KG1 (cell line): Measurements from ENCODE around the gene TLR3.
"Not testable (repeated sequence)": the region's sequence is repeated elsewhere in the genome, so short reads cannot be mapped to it uniquely, and the experiment has no call there.

Experiments
- DNase-seq: peaks from one replicate; lab custom pipeline; 2025; lab: John Stamatoyannopoulos, UW

The TLR3 gene

GRCh38 chr4:186050135-186050534 lies 18.8 kb upstream of the TLR3 start:
- not testable (repeated sequence) for DNase-seq

- no peak for DNase-seq
Observed at GRCh38 chr4:186051096-186051495, 17.9 kb upstream of the TLR3 start.

- no peak for DNase-seq
Observed at GRCh38 chr4:186058253-186058979, 10.5 kb upstream of the TLR3 start.

- no peak for DNase-seq
Observed at GRCh38 chr4:186058980-186059316, 10.0 kb upstream of the TLR3 start.

GRCh38 chr4:186061921-186062320 lies 7.0 kb upstream of the TLR3 start:
- no peak for DNase-seq

DNA sequence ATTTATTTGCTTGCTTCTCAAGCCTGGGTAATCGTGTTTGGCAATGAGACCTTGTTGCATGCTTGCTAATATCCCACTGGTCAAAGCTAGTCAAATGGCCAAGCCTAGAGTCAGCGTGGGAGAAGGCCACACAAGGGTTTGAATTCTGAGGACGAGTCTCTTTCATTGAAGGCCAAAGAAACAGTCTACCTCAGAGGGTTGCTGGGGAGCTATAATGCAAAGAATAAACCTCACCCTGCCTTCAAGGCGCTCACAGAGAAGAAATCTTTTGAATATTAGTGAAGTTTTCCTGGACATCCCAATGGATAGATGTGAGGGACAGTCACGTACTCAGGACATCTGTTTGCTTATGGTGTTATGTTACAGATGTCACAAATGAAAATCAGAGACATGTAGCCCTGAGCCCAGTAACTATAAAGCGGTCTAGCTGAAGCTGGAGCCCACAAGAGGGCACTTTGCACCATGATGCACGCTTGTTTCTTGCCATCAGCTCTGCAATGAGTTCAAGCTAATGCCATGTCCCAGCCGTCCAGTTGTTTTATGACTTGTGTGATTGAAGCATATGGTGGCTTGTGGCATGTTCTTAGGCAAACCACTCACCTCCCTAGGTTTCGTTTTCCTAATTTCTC lies 1.1 kb upstream of the TLR3 start:
- no peak for DNase-seq

- DNase-seq, result no peak
Observed at GRCh38 chr4:186069729-186070128, 773 bp downstream of the TLR3 start.

GRCh38 chr4:186072516-186072915 lies 3.6 kb downstream of the TLR3 start:
- no peak for DNase-seq

- no peak for DNase-seq
Observed at GRCh38 chr4:186074189-186074588, 5.2 kb downstream of the TLR3 start.

DNA sequence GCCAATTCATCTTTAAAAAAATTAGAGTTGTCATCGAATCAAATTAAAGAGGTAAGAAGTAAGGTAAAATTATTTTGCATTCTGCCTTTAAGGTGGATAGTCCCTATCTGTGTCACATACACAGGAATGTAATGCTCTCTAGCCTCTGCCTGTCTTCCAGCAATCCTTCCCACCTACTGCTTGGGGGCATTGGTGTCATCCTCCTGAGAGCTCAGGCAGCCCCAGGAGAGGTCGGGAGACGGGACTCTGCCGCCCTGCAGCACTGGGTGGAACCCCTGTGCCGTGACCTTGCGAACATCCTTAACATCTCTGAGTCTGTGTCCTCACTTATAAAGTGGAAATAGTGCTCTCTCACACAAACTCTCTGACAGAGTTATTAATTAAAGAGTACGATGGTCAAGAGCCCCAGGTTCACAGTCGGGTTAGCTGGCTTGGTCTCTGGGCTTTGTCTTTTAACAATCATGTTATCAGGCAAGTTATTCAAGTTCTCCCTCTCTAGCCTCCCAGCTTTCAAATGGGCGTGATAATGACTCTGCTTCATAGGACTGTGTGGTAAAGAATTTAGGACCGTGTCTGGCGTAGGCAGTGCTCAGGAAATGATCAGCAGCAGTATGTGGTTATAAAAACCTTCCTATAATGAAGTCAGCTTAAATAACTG lies 10.2 kb downstream of the TLR3 start:
- DNase-seq, result no peak

GRCh38 chr4:186079694-186080093 lies 10.7 kb downstream of the TLR3 start:
- DNase-seq, result no peak

DNA sequence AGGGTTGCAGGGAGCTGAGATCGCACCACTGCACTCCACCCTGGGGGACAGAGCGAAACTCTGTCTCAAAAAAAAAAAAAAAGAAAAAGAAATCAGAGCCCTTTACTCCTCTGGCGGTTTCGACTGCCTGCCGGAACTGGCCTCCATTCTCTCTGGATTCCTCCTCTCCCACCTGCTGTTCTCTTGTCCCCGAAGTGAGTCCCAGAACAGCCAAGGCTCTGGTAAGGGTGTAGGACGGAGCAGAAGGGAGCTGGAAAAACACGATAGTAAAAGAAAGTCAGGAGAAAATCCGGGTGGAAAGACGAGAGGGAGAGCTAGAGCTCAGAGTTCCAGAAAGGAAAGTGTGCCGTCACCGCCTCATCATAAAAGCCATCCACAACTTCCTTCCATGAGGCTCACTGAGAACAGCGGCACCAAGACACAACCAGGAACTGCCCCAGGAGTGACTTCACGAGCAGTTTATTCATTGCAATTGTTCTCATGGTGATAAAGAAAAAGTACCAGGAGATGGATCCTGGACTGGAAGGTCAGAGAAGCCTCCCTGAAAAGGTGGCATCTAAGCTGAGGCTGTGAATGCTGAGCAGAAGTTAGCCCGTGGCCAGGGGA lies 12.3 kb downstream of the TLR3 start:
- no peak for DNase-seq

- no peak for DNase-seq
Observed at GRCh38 chr4:186082221-186082620, 13.3 kb downstream of the TLR3 start.

DNA sequence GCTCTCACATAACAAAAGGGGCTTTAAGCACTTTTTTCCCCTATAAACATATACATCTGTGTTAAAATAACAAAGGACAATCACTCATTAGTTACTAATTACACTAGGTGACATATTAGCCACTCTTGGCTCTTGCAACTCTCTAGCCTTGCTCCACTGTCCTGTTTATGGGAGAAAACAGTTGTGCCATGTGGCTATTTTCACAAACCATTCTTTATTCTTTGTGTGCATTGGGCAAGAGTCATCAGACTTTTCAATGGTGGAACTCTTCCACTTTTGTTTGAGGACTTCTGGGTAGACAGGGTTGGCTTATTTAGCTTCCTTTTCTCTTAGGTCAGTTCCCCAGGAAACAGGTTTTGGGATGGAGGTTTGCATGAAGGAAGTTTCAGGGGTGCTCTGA lies 19.6 kb downstream of the TLR3 start:
- no peak for DNase-seq

- no peak for DNase-seq
Observed at GRCh38 chr4:186092296-186092695, 23.3 kb downstream of the TLR3 start.

GRCh38 chr4:186095406-186095805 lies 26.4 kb downstream of the TLR3 start:
- no peak for DNase-seq

DNA sequence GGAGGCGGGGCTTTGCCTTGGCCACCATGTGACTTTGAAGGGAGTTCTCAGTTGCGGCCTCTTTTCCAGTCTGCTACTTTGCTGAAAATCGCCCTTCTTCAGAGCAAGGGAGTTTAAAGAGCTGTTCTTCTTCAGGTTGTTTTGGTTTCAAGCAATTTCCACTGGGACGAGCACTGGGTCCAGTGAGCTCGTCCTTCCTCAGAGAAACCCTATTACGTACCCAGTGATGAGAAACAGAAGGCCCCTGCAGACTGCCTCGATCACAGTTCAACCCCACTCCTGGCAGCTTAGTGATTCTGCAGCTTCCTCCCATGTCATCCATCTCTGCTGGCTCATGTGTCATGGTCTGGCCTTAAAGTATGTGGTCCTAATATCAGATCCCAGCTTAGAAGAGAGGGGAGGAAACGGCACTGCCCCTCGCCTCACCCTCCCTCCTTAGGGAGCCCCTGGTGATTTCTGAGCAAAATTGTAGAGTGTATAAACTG lies 27.8 kb downstream of the TLR3 start:
- DNase-seq, result no peak

DNA sequence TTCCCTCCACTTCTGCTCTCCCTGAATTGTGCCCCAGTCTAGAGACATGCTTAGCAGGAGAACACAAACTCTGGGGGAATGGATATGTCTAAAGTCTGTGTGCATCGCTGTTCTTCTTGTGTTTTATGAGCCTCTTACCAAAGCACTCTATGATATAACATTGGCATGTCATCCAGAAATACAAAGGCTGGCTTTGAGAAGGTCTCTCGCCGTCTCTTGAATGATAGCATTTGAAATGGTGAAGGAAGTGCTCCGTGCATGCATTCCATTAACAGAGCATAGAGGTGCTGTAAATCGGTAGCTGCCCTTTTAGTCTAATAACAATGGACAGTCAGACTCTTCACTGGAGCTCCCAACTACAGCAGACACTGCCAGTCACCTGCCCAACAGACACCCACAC lies 28.4 kb downstream of the TLR3 start:
- DNase-seq, result no peak

DNA sequence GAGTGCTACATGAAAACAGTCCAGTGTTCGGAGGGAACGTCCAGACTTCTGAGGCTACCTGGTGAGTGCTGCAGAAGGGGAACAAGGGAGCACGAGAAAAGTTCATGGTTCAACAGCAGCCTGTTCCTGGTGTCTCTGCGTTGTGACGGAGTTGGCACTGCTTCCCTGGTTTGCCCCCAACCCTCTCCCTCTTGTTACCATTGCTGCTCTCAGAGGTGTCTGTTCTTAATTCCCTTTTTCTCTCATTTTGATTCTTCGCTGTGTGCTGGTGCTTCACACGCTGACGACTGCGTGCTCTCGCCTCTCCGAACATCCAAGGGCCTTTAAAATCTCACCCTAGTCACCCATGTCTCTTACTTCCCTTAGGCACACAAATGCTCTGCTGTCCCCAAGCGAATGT lies 34.0 kb downstream of the TLR3 start:
- no peak for DNase-seq

GRCh38 chr4:186104114-186104889 lies 35.3 kb downstream of the TLR3 start, which contains the start of gene FAM149A:
Gene FAM149A, plus strand, starts transcription at chr4:186104704.
- no peak for DNase-seq

DNA sequence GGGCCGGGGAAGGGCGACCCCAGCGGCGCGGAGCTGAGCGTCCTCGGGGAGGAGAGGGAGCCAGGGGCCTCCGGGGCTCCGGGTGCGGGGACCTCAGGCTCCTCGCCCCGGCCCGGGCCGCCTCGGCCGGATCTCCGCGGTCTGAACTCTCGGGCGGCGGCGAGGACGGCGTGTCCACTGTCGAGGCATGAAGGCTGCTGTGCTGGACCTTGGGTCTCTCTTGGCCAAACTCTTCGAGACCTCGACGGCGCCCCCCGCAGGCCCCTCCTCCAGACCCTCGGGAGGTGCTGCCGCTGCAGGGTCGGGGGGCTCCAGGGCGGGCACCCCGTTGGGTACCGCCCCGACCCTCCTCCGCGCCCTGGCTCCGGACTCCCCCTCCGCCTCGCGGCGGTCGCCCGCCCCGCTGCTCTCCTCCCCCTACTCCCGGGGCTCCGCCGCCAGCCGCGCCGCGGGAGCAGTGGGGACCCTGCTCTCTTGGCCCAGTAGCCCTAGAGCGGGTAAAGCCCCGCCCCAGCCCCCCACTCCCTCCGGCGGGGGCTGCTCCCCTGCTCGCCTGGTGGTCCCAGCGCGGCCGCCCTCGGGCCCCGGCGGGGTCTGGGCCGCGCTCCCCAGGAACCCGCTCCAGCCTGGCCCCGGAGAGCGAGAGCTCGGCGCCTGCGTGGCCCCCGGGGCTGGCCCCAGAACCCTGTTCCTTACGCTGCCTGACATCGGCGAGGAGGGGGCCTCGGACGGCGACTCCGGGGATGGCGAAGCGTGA lies 36.1 kb downstream of the TLR3 start:
- DNase-seq, result no peak
